NCI-H187 treated with DMSO at 0.1 percent for 48 hours (cell line): ENCODE data around the gene KHK.
"Not testable (repeated sequence)": the region's sequence is repeated elsewhere in the genome, so short reads cannot be mapped to it uniquely, and the experiment has no call there.

Experiments used
- DNase-seq: peaks from one replicate; lab custom pipeline; 2025; lab: John Stamatoyannopoulos, UW

KHK gene

GRCh38 chr2:27095745-27096651 is 9.4 kb downstream of the KHK start:
- DNase-seq, result no peak

GRCh38 chr2:27096748-27097297 is 10.3 kb downstream of the KHK start:
- no peak for DNase-seq

DNA sequence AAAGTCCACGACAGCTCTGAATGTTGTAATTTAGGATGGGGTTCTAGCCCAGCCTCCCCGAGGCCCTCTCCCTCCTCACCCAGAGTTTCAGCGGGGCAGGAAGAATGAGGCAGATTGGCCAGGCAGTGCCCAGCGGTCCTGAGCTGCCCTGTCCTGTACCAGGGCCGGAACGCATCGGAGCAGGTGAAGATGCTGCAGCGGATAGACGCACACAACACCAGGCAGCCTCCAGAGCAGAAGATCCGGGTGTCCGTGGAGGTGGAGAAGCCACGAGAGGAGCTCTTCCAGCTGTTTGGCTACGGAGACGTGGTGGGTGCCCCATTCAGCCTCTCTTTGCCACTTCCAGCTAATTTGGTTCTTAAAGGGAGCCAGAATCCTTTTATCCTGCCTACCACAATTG is 10.8 kb downstream of the KHK start:
- DNase-seq, result no peak

DNA sequence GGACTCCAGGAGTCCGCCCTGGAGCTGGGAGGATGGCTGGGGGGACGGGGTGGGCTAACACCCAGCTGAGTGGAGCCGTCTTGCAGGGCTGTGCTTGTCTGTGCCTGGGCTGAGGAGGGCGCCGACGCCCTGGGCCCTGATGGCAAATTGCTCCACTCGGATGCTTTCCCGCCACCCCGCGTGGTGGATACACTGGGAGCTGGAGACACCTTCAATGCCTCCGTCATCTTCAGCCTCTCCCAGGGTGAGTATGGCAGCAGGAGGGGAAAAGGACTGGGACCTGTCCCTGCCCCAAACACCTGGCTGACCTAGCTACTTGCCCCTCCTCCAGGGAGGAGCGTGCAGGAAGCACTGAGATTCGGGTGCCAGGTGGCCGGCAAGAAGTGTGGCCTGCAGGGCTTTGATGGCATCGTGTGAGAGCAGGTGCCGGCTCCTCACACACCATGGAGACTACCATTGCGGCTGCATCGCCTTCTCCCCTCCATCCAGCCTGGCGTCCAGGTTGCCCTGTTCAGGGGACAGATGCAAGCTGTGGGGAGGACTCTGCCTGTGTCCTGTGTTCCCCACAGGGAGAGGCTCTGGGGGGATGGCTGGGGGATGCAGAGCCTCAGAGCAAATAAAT is 12.9 kb downstream of the KHK start:
- no peak for DNase-seq

DNA sequence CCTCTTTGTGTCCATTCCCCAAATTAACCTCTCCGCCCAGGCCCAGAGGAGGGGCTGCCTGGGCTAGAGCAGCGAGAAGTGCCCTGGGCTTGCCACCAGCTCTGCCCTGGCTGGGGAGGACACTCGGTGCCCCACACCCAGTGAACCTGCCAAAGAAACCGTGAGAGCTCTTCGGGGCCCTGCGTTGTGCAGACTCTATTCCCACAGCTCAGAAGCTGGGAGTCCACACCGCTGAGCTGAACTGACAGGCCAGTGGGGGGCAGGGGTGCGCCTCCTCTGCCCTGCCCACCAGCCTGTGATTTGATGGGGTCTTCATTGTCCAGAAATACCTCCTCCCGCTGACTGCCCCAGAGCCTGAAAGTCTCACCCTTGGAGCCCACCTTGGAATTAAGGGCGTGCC is 13.5 kb downstream of the KHK start:
- DNase-seq, result no peak

DNA sequence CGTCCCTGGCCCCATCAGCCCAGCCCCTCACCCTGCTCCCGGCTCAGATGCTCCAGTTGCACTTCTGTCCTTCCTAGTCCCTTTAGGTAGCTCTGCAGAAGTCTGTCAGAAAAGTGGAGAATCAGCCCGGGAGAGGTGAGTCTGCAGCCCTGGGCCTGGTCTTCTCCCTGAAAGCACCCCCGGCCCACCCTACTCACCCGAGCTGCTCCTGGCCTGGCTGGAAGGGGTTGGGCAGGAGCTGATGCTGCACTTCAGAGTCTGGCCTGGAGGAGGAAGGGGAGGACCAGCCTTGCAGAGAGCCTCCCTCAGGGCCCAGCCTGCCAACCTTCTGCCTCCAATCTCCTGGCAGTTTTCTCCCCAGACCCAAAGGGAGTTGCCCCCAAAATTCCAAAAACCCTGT is 15.8 kb downstream of the KHK start:
- DNase-seq, result no peak

GRCh38 chr2:27105981-27106380 is 19.4 kb downstream of the KHK start:
- no peak for DNase-seq

GRCh38 chr2:27108221-27108620 is 21.6 kb downstream of the KHK start:
- no peak for DNase-seq

GRCh38 chr2:27109083-27109482 is 22.5 kb downstream of the KHK start:
- DNase-seq, result no peak

DNA sequence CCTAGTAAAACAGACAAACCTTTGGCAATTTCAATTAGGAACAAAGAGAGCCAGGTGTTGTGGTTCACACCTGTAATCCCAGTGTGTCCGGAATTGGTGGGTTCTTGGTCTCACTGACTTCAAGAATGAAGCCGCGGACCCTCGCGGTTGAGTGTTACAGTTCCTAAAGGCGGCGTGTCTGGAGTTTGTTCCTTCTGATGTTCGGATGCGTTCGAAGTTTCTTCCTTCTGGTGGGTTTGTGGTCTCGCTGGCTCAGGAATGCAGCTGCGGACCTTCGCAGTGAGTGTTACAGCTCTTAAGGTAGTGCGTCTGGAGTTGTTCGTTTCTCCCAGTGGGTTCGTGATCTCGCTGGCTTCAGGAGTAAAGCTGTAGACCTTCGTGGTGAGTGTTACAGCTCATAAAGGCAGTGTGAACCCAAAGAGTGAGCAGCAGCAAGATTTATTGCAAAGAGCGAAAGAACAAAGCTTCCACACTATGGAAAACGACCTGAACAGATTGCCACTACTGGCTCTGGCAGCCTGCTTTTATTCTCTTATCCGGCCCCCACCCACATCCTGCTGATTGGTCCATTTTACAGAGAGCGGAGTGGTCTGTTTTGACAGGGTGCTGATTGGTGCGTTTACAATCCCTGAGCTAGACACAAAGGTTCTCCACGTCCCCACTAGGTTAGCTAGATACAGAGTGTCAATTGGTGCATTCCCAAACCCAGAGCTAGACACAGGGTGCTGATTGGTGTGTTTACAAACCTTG is 24.2 kb downstream of the KHK start:
- DNase-seq, result not testable (repeated sequence)

GRCh38 chr2:27111392-27112078 is 25.0 kb downstream of the KHK start:
- DNase-seq, result not testable (repeated sequence)

DNA sequence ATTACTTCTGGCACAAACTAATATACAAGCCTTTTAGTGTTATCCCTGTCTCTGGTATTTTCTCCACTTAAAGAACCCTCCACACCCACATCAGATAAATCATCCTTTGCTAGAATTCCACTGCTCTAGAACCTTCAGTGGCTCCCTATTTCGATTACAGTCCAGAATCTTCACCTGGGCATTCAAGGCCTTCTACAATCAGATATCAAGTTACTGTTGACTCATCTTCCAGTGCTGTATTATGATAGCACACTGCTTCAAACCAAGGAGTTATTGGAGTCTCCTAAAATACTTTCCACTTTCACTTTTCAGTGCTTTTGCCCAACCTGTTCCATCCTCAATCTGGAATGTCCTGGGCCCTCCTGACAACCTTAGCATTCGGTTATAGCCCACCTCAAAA is 28.9 kb downstream of the KHK start:
- DNase-seq, result no peak

- DNase-seq, result no peak
Observed at GRCh38 chr2:27117995-27118524, 31.5 kb downstream of the KHK start.

DNA sequence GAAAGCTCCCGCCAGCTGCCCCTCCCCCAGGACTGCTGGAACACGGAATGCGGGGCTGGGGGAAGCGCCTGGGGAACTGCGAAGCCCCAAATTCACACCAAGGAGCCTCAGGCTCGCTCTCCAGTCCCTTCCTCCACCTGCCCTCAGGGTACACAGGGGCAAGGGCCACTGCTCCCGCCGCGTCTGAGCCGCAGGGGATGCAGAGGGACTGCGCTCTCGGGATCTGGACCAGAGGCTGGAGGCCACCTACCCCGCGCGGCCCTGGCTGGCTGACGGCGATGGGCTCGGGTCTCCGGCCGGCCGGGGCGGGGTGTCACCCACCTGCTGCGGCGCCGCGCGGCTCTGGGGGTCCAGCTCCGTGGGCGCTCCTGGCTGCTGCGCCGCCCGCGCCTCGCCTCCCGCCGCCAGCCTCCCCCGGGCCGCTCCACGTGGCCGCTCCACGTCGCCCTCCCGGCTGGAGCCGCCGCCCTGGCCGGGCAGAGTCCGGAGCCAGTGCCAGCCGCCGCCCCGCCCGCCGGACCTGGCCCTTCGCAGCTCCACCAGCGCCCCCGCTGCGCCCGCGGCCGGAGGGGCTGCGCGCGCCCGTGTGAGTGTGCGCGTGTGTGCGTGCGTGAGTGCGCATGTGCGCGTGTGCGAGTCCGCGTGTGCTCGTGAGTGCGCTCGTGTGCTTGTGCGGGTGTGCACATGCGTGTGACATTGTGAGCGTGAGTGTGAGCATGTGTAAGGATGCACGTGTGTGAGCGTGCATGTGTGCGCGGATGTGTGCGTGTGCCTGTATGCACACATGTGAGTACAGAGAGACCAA is 32.2 kb downstream of the KHK start, which contains the start of gene CGREF1:
TSS of gene CGREF1 (minus strand) at position 604 of the 805 bp plus-strand sequence. CDS start 14,762 bp downstream, outside the sequence.
- no peak for DNase-seq

GRCh38 chr2:27119330-27119670 is 32.7 kb downstream of the KHK start:
- not testable (repeated sequence) for DNase-seq

- DNase-seq, result no peak
Observed at GRCh38 chr2:27121906-27122305, 35.3 kb downstream of the KHK start.

GRCh38 chr2:27122791-27123190 is 36.2 kb downstream of the KHK start:
- no peak for DNase-seq

- DNase-seq, result no peak
Observed at GRCh38 chr2:27123302-27124150, 37.0 kb downstream of the KHK start, which contains the start of gene ABHD1. ABHD1 (plus strand) TSS chr2:27123815; CDS start chr2:27123949, 134 bp downstream.

- no peak for DNase-seq
Observed at GRCh38 chr2:27125104-27125503, 38.5 kb downstream of the KHK start.
